IMR-90 (cell line): ENCODE measurements around the gene SPPL3. TPM values are rescaled to one million over a fixed set of nuclear protein-coding genes. Genes with fewer than 3 reads are reported as not detected.

Experiments used
- ATAC-seq: fragments of 200-7000 bp; cut with Tn5 transposase; 2 replicates; pipeline ENCODE4 v1.9.1; 2020; ENCODE audit warnings: low read depth, mild to moderate bottlenecking, moderate library complexity
- BruUV-seq: library from RNA; stranded (reverse); fragments of 400-500 nt; replicated peaks from 2 replicates; lab custom pipeline; 2021; lab: Mats Ljungman, UMichigan
- CTCF ChIA-PET: fragments of 300-600 bp; formaldehyde crosslinking; extraction: SDS; loops from one replicate; lab custom pipeline; 2021; ENCODE audit warnings: antibody characterized with exemption; lab: Yijun Ruan, JAX
- POLR2A ChIA-PET: fragments of 300-600 bp; sonication (Branson Sonifier 250); formaldehyde crosslinking; loops from one replicate; lab custom pipeline; 2022; ENCODE audit warnings: antibody characterized with exemption; ENCODE audit not compliant: unreplicated experiment; lab: Charles Lee
- DNase-seq: peaks from one replicate; pipeline ENCODE4 v3.0.0; 2013
- H2AFZ ChIP-seq: replicated peaks from 2 replicates; pipeline ENCODE3; 2013; ENCODE audit warnings: low read length, mild to moderate bottlenecking; ENCODE audit not compliant: poor library complexity
- H2AK5ac ChIP-seq: 2 replicates; pipeline ENCODE4 v1.6.1; 2013; ENCODE audit warnings: low read depth, low read length, inconsistent platforms
- H2AK9ac ChIP-seq: replicated peaks from 2 replicates; pipeline ENCODE3; 2013; ENCODE audit warnings: mild to moderate bottlenecking, low read depth, low read length, moderate library complexity; ENCODE audit not compliant: poor library complexity
- H2BK120ac ChIP-seq: 2 replicates; pipeline ENCODE4 v1.6.1; 2013; ENCODE audit warnings: low read depth, low read length, inconsistent platforms
- H2BK15ac ChIP-seq: 3 replicates; pipeline ENCODE4 v1.6.1; 2013; ENCODE audit warnings: low read depth, low read length, inconsistent platforms
- H2BK20ac ChIP-seq: 2 replicates; pipeline ENCODE4 v1.6.1; 2013; ENCODE audit warnings: low read depth, mild to moderate bottlenecking, inconsistent platforms, low read length, moderate library complexity
- H2BK5ac ChIP-seq: 2 replicates; pipeline ENCODE4 v1.6.1; 2013; ENCODE audit warnings: mild to moderate bottlenecking, low read depth, low read length, inconsistent platforms; ENCODE audit not compliant: poor library complexity, severe bottlenecking
- H3K14ac ChIP-seq: replicated peaks from 2 replicates; pipeline ENCODE4 v1.6.1; 2013; ENCODE audit warnings: low read depth, low read length, inconsistent platforms
- H3K18ac ChIP-seq: 2 replicates; pipeline ENCODE4 v1.6.1; 2013; ENCODE audit warnings: low read depth, low read length, control low read depth
- H3K23ac ChIP-seq: 2 replicates; pipeline ENCODE4 v1.6.1; 2013; ENCODE audit warnings: low read depth, low read length, inconsistent platforms
- H3K27ac ChIP-seq: 2 replicates; pipeline ENCODE4 v1.5.1; 2013; ENCODE audit warnings: mild to moderate bottlenecking, control low read depth, low read length; ENCODE audit not compliant: insufficient read depth
- H3K27me3 ChIP-seq: 2 replicates; pipeline ENCODE4 v1.6.1; 2013; ENCODE audit warnings: low read length; ENCODE audit not compliant: control insufficient read depth, insufficient read depth
- H3K36me3 ChIP-seq: 2 replicates; pipeline ENCODE4 v1.6.1; 2013; ENCODE audit warnings: low read length, mixed read lengths; ENCODE audit not compliant: control insufficient read depth, insufficient read depth
- H3K4ac ChIP-seq: 2 replicates; pipeline ENCODE4 v1.6.1; 2013; ENCODE audit warnings: low read depth, low read length, inconsistent platforms
- H3K4me1 ChIP-seq: 2 replicates; pipeline ENCODE4 v1.6.1; 2013; ENCODE audit warnings: low read length, mixed read lengths; ENCODE audit not compliant: control insufficient read depth, insufficient read depth
- H3K4me2 ChIP-seq: 2 replicates; pipeline ENCODE4 v1.6.1; 2013; ENCODE audit warnings: low read depth, mild to moderate bottlenecking, control low read depth, low read length, moderate library complexity
- H3K4me3 ChIP-seq: 2 replicates; pipeline ENCODE4 v1.5.1; 2013; ENCODE audit warnings: low read depth, mild to moderate bottlenecking, control low read depth, low read length, moderate library complexity; ENCODE audit not compliant: insufficient read depth
- H3K56ac ChIP-seq: 2 replicates; pipeline ENCODE4 v1.6.1; 2013; ENCODE audit warnings: low read length, inconsistent platforms; ENCODE audit not compliant: insufficient read depth; ENCODE audit errors: extremely low read depth
- H3K79me1 ChIP-seq, 2 experiments: 2 replicates each; pipeline ENCODE4 v1.6.1; 2013; ENCODE audit warnings: low read length in 2 of 2, inconsistent platforms in 1 of 2, low read depth in 1 of 2
- H3K9ac ChIP-seq: 2 replicates; pipeline ENCODE4 v1.6.1; 2013; ENCODE audit warnings: low read depth, low read length, control low read depth
- H3K9me1 ChIP-seq: 2 replicates; pipeline ENCODE4 v1.6.1; 2013; ENCODE audit warnings: low read length, inconsistent platforms; ENCODE audit not compliant: insufficient read depth
- H3K9me3 ChIP-seq: 2 replicates; pipeline ENCODE4 v1.6.1; 2013; ENCODE audit warnings: low read length; ENCODE audit not compliant: control insufficient read depth, insufficient read depth
- H4K20me1 ChIP-seq: 2 replicates; pipeline ENCODE4 v1.6.1; 2013; ENCODE audit warnings: low read length, inconsistent platforms; ENCODE audit not compliant: insufficient read depth
- H4K5ac ChIP-seq: 2 replicates; pipeline ENCODE4 v1.6.1; 2013; ENCODE audit warnings: mild to moderate bottlenecking, low read depth, low read length, control low read depth
- H4K8ac ChIP-seq, 2 experiments: 2 replicates each; pipeline ENCODE4 v1.6.1; 2013; ENCODE audit warnings: low read depth in 2 of 2, low read length in 2 of 2, control low read depth in 1 of 2, inconsistent platforms in 1 of 2
- H4K91ac ChIP-seq: 2 replicates; pipeline ENCODE4 v1.6.1; 2013; ENCODE audit warnings: low read depth, low read length, inconsistent platforms; ENCODE audit not compliant: insufficient read depth
- CEBPB ChIP-seq: IDR thresholded peaks from 2 replicates; pipeline ENCODE4 v1.6.1; 2012; ENCODE audit warnings: low read depth, low read length, improper control_type of control experiment
- CHD1 ChIP-seq: IDR thresholded peaks from 2 replicates; pipeline ENCODE4 v1.6.1; 2012; ENCODE audit warnings: low read depth, low read length, improper control_type of control experiment
- FOS ChIP-seq: fragments of 150-350 bp; IDR thresholded peaks from 2 replicates; pipeline ENCODE4 v1.6.1; 2016; ENCODE audit warnings: low read depth, low read length
- MAFK ChIP-seq: IDR thresholded peaks from 2 replicates; pipeline ENCODE4 v1.6.1; 2012; ENCODE audit warnings: low read depth, low read length, improper control_type of control experiment
- MAZ ChIP-seq: IDR thresholded peaks from 2 replicates; pipeline ENCODE4 v1.6.1; 2012; ENCODE audit warnings: low read depth, mild to moderate bottlenecking, low read length, improper control_type of control experiment, moderate library complexity, borderline replicate concordance
- MXI1 ChIP-seq: IDR thresholded peaks from 2 replicates; pipeline ENCODE4 v1.6.1; 2012; ENCODE audit warnings: low read depth, mild to moderate bottlenecking, low read length, moderate library complexity, borderline replicate concordance
- NFE2L2 ChIP-seq: fragments of 150-350 bp; IDR thresholded peaks from 2 replicates; pipeline ENCODE4 v1.6.1; 2016; ENCODE audit warnings: low read depth, mild to moderate bottlenecking, low read length
- POLR2A ChIP-seq: IDR thresholded peaks from 2 replicates; pipeline ENCODE4 v1.6.1; 2012; ENCODE audit warnings: mild to moderate bottlenecking, low read depth, low read length
- RAD21 ChIP-seq: IDR thresholded peaks from 2 replicates; pipeline ENCODE4 v1.6.1; 2012; ENCODE audit warnings: low read length, improper control_type of control experiment
- RCOR1 ChIP-seq: IDR thresholded peaks from 2 replicates; pipeline ENCODE4 v1.6.1; 2012; ENCODE audit warnings: mild to moderate bottlenecking, low read length, improper control_type of control experiment; ENCODE audit not compliant: insufficient replicate concordance
- RFX5 ChIP-seq: IDR thresholded peaks from 2 replicates; pipeline ENCODE4 v1.8.0; 2012; ENCODE audit warnings: low read depth, mild to moderate bottlenecking, low read length, moderate library complexity
- SMC3 ChIP-seq: fragments of 150-350 bp; IDR thresholded peaks from 2 replicates; pipeline ENCODE4 v1.6.1; 2016; ENCODE audit warnings: low read depth, mild to moderate bottlenecking, antibody characterized with exemption, low read length, moderate library complexity
- USF2 ChIP-seq: fragments of 150-350 bp; IDR thresholded peaks from 2 replicates; pipeline ENCODE4 v1.6.1; 2017; ENCODE audit warnings: mild to moderate bottlenecking, antibody characterized with exemption, low read length, low read depth
- WGBS, 2 experiments: methylation state at CpG; one replicate each; pipeline versions ENCODE4 v1.1.5 to v1.1.7; 2013; ENCODE audit warnings: missing lambda C conversion rate in 2 of 2; ENCODE audit not compliant: insufficient read length in 1 of 2; ENCODE audit errors: extremely low coverage in 2 of 2; 5-methylcytosine and 5-hydroxymethylcytosine counted together
- dilution Hi-C: fragments of 300-500 bp; cut with HindIII; formaldehyde crosslinking; loops from one replicate; pipeline ENCODE4 v1.14.3; 2018; ENCODE audit warnings: low sequenced_read_pairs; ENCODE audit not compliant: unreplicated experiment
- in situ Hi-C: fragments of 300-500 bp; cut with MboI; formaldehyde crosslinking; loops from 3 replicates; pipeline ENCODE4 v1.14.3; 2019; ENCODE audit warnings: low sequenced_read_pairs, inconsistent platforms, mixed read lengths
- intact Hi-C: fragments of 100-400 bp; cut with micrococcal nuclease; formaldehyde crosslinking; loops from 2 replicates; pipeline ENCODE4 v1.10.0; 2022
- polyA plus RNA-seq, 3 experiments: library from polyadenylated mRNA; depleted of rRNA; stranded (reverse); fragments of >200 nt; gene quantifications; 2 replicates each; pipeline ENCODE4 v1.2.3, GENCODE V29; 2012; ENCODE audit warnings: low replicate concordance in 1 of 3
- total RNA-seq: library from RNA; depleted of rRNA; stranded (reverse); fragments of >200 nt; gene quantifications from 2 replicates; pipeline ENCODE4 v1.2.3, GENCODE V29; 2012
- TF ChIP-seq, protein P1 (sequence below): fragments of 150-350 bp; IDR thresholded peaks from 2 replicates; pipeline ENCODE4 v1.6.1; 2016; ENCODE audit warnings: low read depth, mild to moderate bottlenecking, low read length, moderate library complexity, borderline replicate concordance
- TF ChIP-seq, protein P2 (sequence below): conservative IDR thresholded peaks from 2 replicates; pipeline ENCODE4 v1.5.1; 2012; ENCODE audit warnings: mild to moderate bottlenecking, low read depth, low read length, improper control_type of control experiment

The SPPL3 gene
- total and polyA plus RNA-seq, 2 of the 4 experiments (the other 2 are of a cell fraction) = 1.6 to 18.0 TPM

DNA sequence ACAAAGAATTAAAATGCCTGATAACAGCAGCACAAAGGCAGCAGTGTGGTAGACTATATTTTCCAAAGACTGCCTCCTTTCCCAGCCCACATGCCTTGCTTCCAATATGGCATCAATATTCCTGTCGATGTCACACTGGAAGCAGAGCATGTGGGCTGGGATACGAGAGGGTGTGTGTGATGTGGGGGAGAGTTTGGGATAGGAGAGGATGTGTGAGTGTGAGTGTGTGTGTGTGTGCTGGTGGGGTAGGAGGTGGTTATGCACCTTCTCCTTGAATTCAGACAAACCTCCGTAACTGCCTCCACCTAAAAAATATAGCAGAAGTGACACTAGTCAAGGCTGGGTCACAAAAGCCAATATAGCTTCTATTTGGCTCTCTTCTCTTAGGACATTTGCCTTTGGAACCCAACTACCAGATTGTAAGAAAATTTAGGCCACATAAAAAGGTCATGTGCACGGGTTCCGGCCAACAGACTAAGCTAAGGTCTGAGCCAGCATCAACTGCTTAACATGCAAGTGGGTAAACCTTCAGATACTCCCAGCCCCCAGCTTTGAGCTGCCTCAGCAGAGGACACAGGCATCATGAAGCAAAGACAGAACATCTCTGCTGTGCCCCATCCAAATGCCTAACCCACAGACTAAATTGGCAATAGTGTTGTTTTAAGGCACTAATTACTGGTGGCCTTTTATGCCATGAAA lies 29.5 kb downstream of the SPPL3 start:
- dilution Hi-C loops (no loop called here), in situ Hi-C loops (no loop called here), intact Hi-C loops (loop anchor here (5.0 kb wide), 1 partner anchor 42 kb away; no protein-coding TSS in a partner anchor)
- no peak overlapping the region for H3K4me2 ChIP-seq
- H2AFZ ChIP-seq = peak overlapping the region; percentile 64
- BruUV-seq = no TSS peak
- H3K9me1 ChIP-seq = peaks cover 7% of the 10 kb centered on the region
- peak overlapping the region; percentile 6; the same call in 1 of the 2 replicates for H4K91ac ChIP-seq
- H4K8ac ChIP-seq = peak overlapping the region in 1 of 2 experiments; percentile 16; a peak in 1 of 4 replicates
- peak overlapping the region; percentile 27; the same call in 1 of the 2 replicates for H2AK5ac ChIP-seq
- H2BK20ac ChIP-seq = no peak overlapping the region
- ATAC-seq = no peak
- H2BK5ac ChIP-seq = no peak overlapping the region
- H2BK120ac ChIP-seq = no peak overlapping the region
- no peaks in the 10 kb centered on the region for H3K36me3 ChIP-seq
- WGBS, 2 experiments = no CpG with 5 or more reads among the region's 5 CpGs
- no peak overlapping the region for H3K56ac ChIP-seq
- H3K79me1 ChIP-seq = peaks cover 27 to 51% of the 10 kb centered on the region in 2 experiments
- H3K27me3 ChIP-seq = no peaks in the 10 kb centered on the region
- no peak overlapping the region for H3K18ac ChIP-seq
- H3K4me1 ChIP-seq = peaks cover 1% of the 10 kb centered on the region; the same call in 1 of the 2 replicates
- peaks cover 28% of the 10 kb centered on the region for H4K20me1 ChIP-seq
- H3K9me3 ChIP-seq = no peaks in the 10 kb centered on the region
- H3K14ac ChIP-seq = peak overlapping the region; percentile 74; the same call in 1 of the 2 replicates
- H3K9ac ChIP-seq = no peak overlapping the region
- DNase-seq = no peak
- CTCF ChIA-PET = no interaction called here
- no peak overlapping the region for H2BK15ac ChIP-seq
- peak overlapping the region; percentile 64 for H3K4ac ChIP-seq
- H3K27ac ChIP-seq = no peak overlapping the region
- no peak overlapping the region for H3K4me3 ChIP-seq
- POLR2A ChIA-PET = interaction anchor here (0.6 kb wide), 1 partner anchor 25 kb away, joined by 3 read pairs; no protein-coding TSS in a partner anchor
- peak overlapping the region; percentile 26 for H2AK9ac ChIP-seq
- no peak overlapping the region for H4K5ac ChIP-seq
- 0 out of 2 replicates have a peak overlapping the region, but pooled peaks have one; percentile 29 for H3K23ac ChIP-seq
- no peak for TF ChIP-seq RCOR1
- no peak for TF ChIP-seq USF2
- TF ChIP-seq CHD1 = no peak
- TF ChIP-seq, protein P1, sequence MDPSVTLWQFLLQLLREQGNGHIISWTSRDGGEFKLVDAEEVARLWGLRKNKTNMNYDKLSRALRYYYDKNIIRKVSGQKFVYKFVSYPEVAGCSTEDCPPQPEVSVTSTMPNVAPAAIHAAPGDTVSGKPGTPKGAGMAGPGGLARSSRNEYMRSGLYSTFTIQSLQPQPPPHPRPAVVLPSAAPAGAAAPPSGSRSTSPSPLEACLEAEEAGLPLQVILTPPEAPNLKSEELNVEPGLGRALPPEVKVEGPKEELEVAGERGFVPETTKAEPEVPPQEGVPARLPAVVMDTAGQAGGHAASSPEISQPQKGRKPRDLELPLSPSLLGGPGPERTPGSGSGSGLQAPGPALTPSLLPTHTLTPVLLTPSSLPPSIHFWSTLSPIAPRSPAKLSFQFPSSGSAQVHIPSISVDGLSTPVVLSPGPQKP = no peak
- TF ChIP-seq, protein P2, sequence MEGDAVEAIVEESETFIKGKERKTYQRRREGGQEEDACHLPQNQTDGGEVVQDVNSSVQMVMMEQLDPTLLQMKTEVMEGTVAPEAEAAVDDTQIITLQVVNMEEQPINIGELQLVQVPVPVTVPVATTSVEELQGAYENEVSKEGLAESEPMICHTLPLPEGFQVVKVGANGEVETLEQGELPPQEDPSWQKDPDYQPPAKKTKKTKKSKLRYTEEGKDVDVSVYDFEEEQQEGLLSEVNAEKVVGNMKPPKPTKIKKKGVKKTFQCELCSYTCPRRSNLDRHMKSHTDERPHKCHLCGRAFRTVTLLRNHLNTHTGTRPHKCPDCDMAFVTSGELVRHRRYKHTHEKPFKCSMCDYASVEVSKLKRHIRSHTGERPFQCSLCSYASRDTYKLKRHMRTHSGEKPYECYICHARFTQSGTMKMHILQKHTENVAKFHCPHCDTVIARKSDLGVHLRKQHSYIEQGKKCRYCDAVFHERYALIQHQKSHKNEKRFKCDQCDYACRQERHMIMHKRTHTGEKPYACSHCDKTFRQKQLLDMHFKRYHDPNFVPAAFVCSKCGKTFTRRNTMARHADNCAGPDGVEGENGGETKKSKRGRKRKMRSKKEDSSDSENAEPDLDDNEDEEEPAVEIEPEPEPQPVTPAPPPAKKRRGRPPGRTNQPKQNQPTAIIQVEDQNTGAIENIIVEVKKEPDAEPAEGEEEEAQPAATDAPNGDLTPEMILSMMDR = no peak
- no peak for TF ChIP-seq RAD21
- TF ChIP-seq MAFK = no peak
- TF ChIP-seq SMC3 = no peak
- TF ChIP-seq CEBPB = no peak
- no peak for TF ChIP-seq POLR2A
- no peak for TF ChIP-seq NFE2L2
- no peak for TF ChIP-seq MAZ
- TF ChIP-seq RFX5 = no peak
- TF ChIP-seq FOS = no peak
- no peak for TF ChIP-seq MXI1
